Astrocyte (in vitro differentiated cells and primary cell): ENCODE measurements around the gene BCR. TPM values are rescaled to one million over a fixed set of nuclear protein-coding genes. Genes with fewer than 3 reads are reported as not detected.

Experiments used
- DNase-seq: peaks from one replicate; pipeline ENCODE4 v3.0.0-alpha.2; 2010; ENCODE audit warnings: low read depth
- FAIRE-seq: peaks from 2 replicates; lab custom pipeline; 2011; peaks lifted over from hg19 to GRCh38; lab: Jason Lieb, UNC
- H2AFZ ChIP-seq: 2 replicates; pipeline ENCODE4 v1.6.0; 2012; ENCODE audit warnings: low read depth, low read length, inconsistent platforms
- H3K27ac ChIP-seq: 2 replicates; pipeline ENCODE4 v1.5.1; 2011; ENCODE audit warnings: low read depth, low read length, inconsistent platforms
- H3K27me3 ChIP-seq: 2 replicates; pipeline ENCODE4 v1.6.0; 2011; ENCODE audit warnings: low read length, inconsistent platforms; ENCODE audit not compliant: insufficient read depth
- H3K36me3 ChIP-seq: 2 replicates; pipeline ENCODE4 v1.5.1; 2011; ENCODE audit warnings: low read length, inconsistent platforms; ENCODE audit not compliant: insufficient read depth
- H3K4me1 ChIP-seq: 2 replicates; pipeline ENCODE4 v1.5.1; 2011; ENCODE audit warnings: low read length, inconsistent platforms; ENCODE audit not compliant: insufficient read depth
- H3K4me2 ChIP-seq: 2 replicates; pipeline ENCODE4 v1.6.0; 2012; ENCODE audit warnings: low read length, inconsistent platforms
- H3K4me3 ChIP-seq: 2 replicates; pipeline ENCODE4 v1.5.1; 2011; ENCODE audit warnings: low read depth, mild to moderate bottlenecking, low read length, inconsistent platforms; ENCODE audit not compliant: insufficient read depth
- H3K79me2 ChIP-seq: 2 replicates; pipeline ENCODE4 v1.6.0; 2012; ENCODE audit warnings: mild to moderate bottlenecking, low read length, inconsistent platforms; ENCODE audit not compliant: insufficient read depth
- H3K9ac ChIP-seq: 2 replicates; pipeline ENCODE4 v1.6.0; 2012; ENCODE audit warnings: mild to moderate bottlenecking, low read length, inconsistent platforms
- H3K9me3 ChIP-seq: 2 replicates; pipeline ENCODE4 v1.5.1; 2012; ENCODE audit warnings: low read depth, mild to moderate bottlenecking, low read length, inconsistent platforms; ENCODE audit not compliant: insufficient read depth
- H4K20me1 ChIP-seq: 2 replicates; pipeline ENCODE4 v1.6.0; 2012; ENCODE audit warnings: low read length, inconsistent platforms; ENCODE audit not compliant: insufficient read depth
- H3K27ac Mint-ChIP-seq: one replicate; pipeline ENCODE4 v1.8.0; 2021; ENCODE audit warnings: mild to moderate bottlenecking, mixed read lengths; ENCODE audit not compliant: unreplicated experiment
- H3K27me3 Mint-ChIP-seq: one replicate; pipeline ENCODE4 v1.8.0; 2021; ENCODE audit warnings: low read depth, mixed read lengths; ENCODE audit not compliant: unreplicated experiment
- H3K36me3 Mint-ChIP-seq: one replicate; pipeline ENCODE4 v1.8.0; 2021; ENCODE audit warnings: low read depth, mixed read lengths; ENCODE audit not compliant: unreplicated experiment
- H3K4me1 Mint-ChIP-seq: one replicate; pipeline ENCODE4 v1.8.0; 2021; ENCODE audit warnings: low read depth, mixed read lengths; ENCODE audit not compliant: unreplicated experiment
- H3K4me3 Mint-ChIP-seq: one replicate; pipeline ENCODE4 v1.8.0; 2021; ENCODE audit warnings: mild to moderate bottlenecking, moderate library complexity, mixed read lengths; ENCODE audit not compliant: unreplicated experiment
- H3K9me3 Mint-ChIP-seq: one replicate; pipeline ENCODE4 v1.8.0; 2021; ENCODE audit warnings: mild to moderate bottlenecking, mixed read lengths; ENCODE audit not compliant: unreplicated experiment
- CTCF ChIP-seq: IDR thresholded peaks from 2 replicates; pipeline ENCODE4 v1.5.1; 2011; ENCODE audit warnings: low read depth, mild to moderate bottlenecking, inconsistent platforms, low read length, moderate library complexity; ENCODE audit not compliant: insufficient read depth
- EZH2 ChIP-seq: IDR thresholded peaks from 2 replicates; pipeline ENCODE4 v1.6.1; 2012; ENCODE audit warnings: mild to moderate bottlenecking, low read length, inconsistent platforms; ENCODE audit not compliant: insufficient read depth
- total RNA-seq: library from RNA; stranded (reverse); gene quantifications from 2 replicates; pipeline ENCODE4 v1.2.1, GENCODE V29; 2021

The BCR gene
- total RNA-seq, 1 donor from 2014 or later, result 48.9 TPM

GRCh38 chr22:23359583-23360123, 179.3 kb downstream of the BCR start:
- H2AFZ ChIP-seq, result no peak overlapping the region
- H3K4me3 ChIP-seq, result no peak overlapping the region
- no peaks in the 10 kb centered on the region for H3K4me1 ChIP-seq
- H3K9me3 ChIP-seq, result no peaks in the 10 kb centered on the region
- Mint-ChIP-seq H3K4me1 (no peaks in the 10 kb centered on the region), H3K27me3 (peaks cover 68% of the 10 kb centered on the region), H3K4me3 (no peak overlapping the region), H3K27ac (no peak overlapping the region), H3K9me3 (no peaks in the 10 kb centered on the region), H3K36me3 (no peaks in the 10 kb centered on the region)
- H3K36me3 ChIP-seq, result no peaks in the 10 kb centered on the region
- no peaks in the 10 kb centered on the region for H3K79me2 ChIP-seq
- no peak overlapping the region for H3K9ac ChIP-seq
- FAIRE-seq, result no peak
- no peak overlapping the region for H3K4me2 ChIP-seq
- H3K27me3 ChIP-seq, result peaks cover 12% of the 10 kb centered on the region
- TF ChIP-seq CTCF (no peak), EZH2 (no peak)
- DNase-seq, result no peak
- H3K27ac ChIP-seq, result no peak overlapping the region
- no peaks in the 10 kb centered on the region for H4K20me1 ChIP-seq

- Histone ChIP-seq H4K20me1 (no peaks in the 10 kb centered on the region), H3K79me2 (no peaks in the 10 kb centered on the region), H3K36me3 (no peaks in the 10 kb centered on the region), H3K4me2 (no peak overlapping the region), H3K4me3 (no peak overlapping the region), H3K27ac (no peak overlapping the region), H3K4me1 (no peaks in the 10 kb centered on the region), H3K9me3 (no peaks in the 10 kb centered on the region), H3K27me3 (peaks cover 24% of the 10 kb centered on the region), H2AFZ (no peak overlapping the region), H3K9ac (no peak overlapping the region)
- no peaks in the 10 kb centered on the region for H3K36me3 Mint-ChIP-seq
- H3K27ac Mint-ChIP-seq, result no peak overlapping the region
- FAIRE-seq (no peak), DNase-seq (no peak)
- H3K4me1 Mint-ChIP-seq, result no peaks in the 10 kb centered on the region
- peaks cover 79% of the 10 kb centered on the region for H3K27me3 Mint-ChIP-seq
- no peak overlapping the region for H3K4me3 Mint-ChIP-seq
- no peak for TF ChIP-seq EZH2
- TF ChIP-seq CTCF, result no peak
- no peaks in the 10 kb centered on the region for H3K9me3 Mint-ChIP-seq
These were observed 181.4 kb downstream of the BCR start for GRCh38 chr22:23361676-23362075.

- H3K79me2 ChIP-seq, result no peaks in the 10 kb centered on the region
- H3K36me3 ChIP-seq, result no peaks in the 10 kb centered on the region
- H3K36me3 Mint-ChIP-seq, result no peaks in the 10 kb centered on the region
- H3K27me3 ChIP-seq, result peaks cover 33% of the 10 kb centered on the region
- H3K27me3 Mint-ChIP-seq, result peaks cover 90% of the 10 kb centered on the region
- H3K9ac ChIP-seq, result no peak overlapping the region
- no peak overlapping the region for H3K27ac Mint-ChIP-seq
- H3K4me3 ChIP-seq, result no peak overlapping the region
- DNase-seq (no peak), FAIRE-seq (no peak)
- H3K9me3 ChIP-seq, result no peaks in the 10 kb centered on the region
- no peaks in the 10 kb centered on the region for H4K20me1 ChIP-seq
- H3K9me3 Mint-ChIP-seq, result no peaks in the 10 kb centered on the region
- no peak overlapping the region for H3K4me3 Mint-ChIP-seq
- TF ChIP-seq EZH2 (no peak), CTCF (no peak)
- H3K4me1 Mint-ChIP-seq, result no peaks in the 10 kb centered on the region
- no peaks in the 10 kb centered on the region for H3K4me1 ChIP-seq
- no peak overlapping the region for H2AFZ ChIP-seq
- no peak overlapping the region for H3K27ac ChIP-seq
- no peak overlapping the region for H3K4me2 ChIP-seq
These were observed 183.4 kb downstream of the BCR start for GRCh38 chr22:23363683-23364082.
